HEK293 (cell line): ENCODE results near the gene PLEKHH3.

Source experiments
- CTCF ChIA-PET: fragments of 350-600 bp; formaldehyde crosslinking; extraction: SDS; loops from one replicate; lab custom pipeline; 2021; ENCODE audit warnings: antibody characterized with exemption; lab: Yijun Ruan, JAX
- POLR2A ChIA-PET: fragments of 300-600 bp; formaldehyde crosslinking; extraction: SDS; loops from one replicate; lab custom pipeline; 2020; ENCODE audit warnings: antibody characterized with exemption, inconsistent platforms; lab: Yijun Ruan, JAX
- H3K27ac ChIP-seq: fragments of 200-500 bp; sonication (Bioruptor generic); 2 replicates; pipeline ENCODE4 v1.5.1; 2014; ENCODE audit warnings: low read depth, low read length, control low read depth, inconsistent platforms; ENCODE audit errors: extremely low read depth
- H3K36me3 ChIP-seq, 2 experiments: fragments of 200-500 bp in 1 of 2; sonication (Bioruptor generic) in 1 of 2; 1 replicate in 1 of 2; 2 replicates in 1 of 2; pipeline ENCODE4 v1.5.1; 2014 to 2017; ENCODE audit warnings: inconsistent platforms in 2 of 2, low read length in 2 of 2; ENCODE audit not compliant: control insufficient read depth in 2 of 2, insufficient read depth in 1 of 2
- H3K4me1 ChIP-seq: fragments of 200-500 bp; sonication (Bioruptor generic); 2 replicates; pipeline ENCODE4 v1.5.1; 2014; ENCODE audit warnings: mild to moderate bottlenecking, low read length, inconsistent platforms; ENCODE audit not compliant: control insufficient read depth, insufficient read depth
- H3K4me3 ChIP-seq: 2 replicates; pipeline ENCODE4 v1.5.1; 2011; ENCODE audit warnings: low read depth, mild to moderate bottlenecking, control low read depth, low read length, moderate library complexity
- H3K9me3 ChIP-seq: fragments of 200-500 bp; sonication (Bioruptor generic); 2 replicates; pipeline ENCODE4 v1.5.1; 2014; ENCODE audit warnings: low read depth, low read length, inconsistent platforms; ENCODE audit not compliant: control insufficient read depth, insufficient read depth
- SCRT1 ChIP-seq: fragments of 450-650 bp; formaldehyde crosslinking; IDR thresholded peaks from 2 replicates; pipeline ENCODE4 v1.5.1; 2016; ENCODE audit warnings: missing biosample characterization, missing genetic modification characterization, borderline replicate concordance
- SCRT2 ChIP-seq: fragments of 450-650 bp; formaldehyde crosslinking; IDR thresholded peaks from 2 replicates; pipeline ENCODE4 v1.5.1; 2016; ENCODE audit warnings: missing biosample characterization, missing genetic modification characterization
- ZBTB20 ChIP-seq: fragments of 450-650 bp; formaldehyde crosslinking; IDR thresholded peaks from 2 replicates; pipeline ENCODE4 v1.5.1; 2016; ENCODE audit warnings: missing biosample characterization, missing genetic modification characterization
- ZBTB49 ChIP-seq: fragments of 450-650 bp; formaldehyde crosslinking; IDR thresholded peaks from 2 replicates; pipeline ENCODE4 v1.5.1; 2016; ENCODE audit warnings: missing biosample characterization, missing genetic modification characterization, low read depth
- ZFP3 ChIP-seq: fragments of 450-650 bp; formaldehyde crosslinking; IDR thresholded peaks from 2 replicates; pipeline ENCODE4 v1.5.1; 2016; ENCODE audit warnings: low read depth, missing biosample characterization, missing genetic modification characterization
- ZNF114 ChIP-seq: fragments of 450-650 bp; formaldehyde crosslinking; IDR thresholded peaks from 2 replicates; pipeline ENCODE4 v1.5.0; 2017; ENCODE audit warnings: missing biosample characterization, missing genetic modification characterization
- ZNF211 ChIP-seq: fragments of 450-650 bp; formaldehyde crosslinking; IDR thresholded peaks from 2 replicates; pipeline ENCODE4 v1.5.1; 2016; ENCODE audit warnings: low read depth, missing biosample characterization, missing genetic modification characterization
- ZNF274 ChIP-seq, 2 experiments: fragments of 200-500 bp in 1 of 2; fragments of 450-650 bp in 1 of 2; sonication (Bioruptor generic) in 1 of 2; formaldehyde crosslinking in 1 of 2; IDR thresholded peaks; 2 replicates each; pipeline versions ENCODE4 v1.5.1 to v1.6.1; 2014 to 2016; ENCODE audit warnings: borderline replicate concordance in 1 of 2, inconsistent platforms in 1 of 2, low read length in 1 of 2, missing biosample characterization in 1 of 2, missing genetic modification characterization in 1 of 2
- ZNF324 ChIP-seq: fragments of 450-650 bp; formaldehyde crosslinking; IDR thresholded peaks from 2 replicates; pipeline ENCODE4 v1.5.1; 2016; ENCODE audit warnings: missing biosample characterization, missing genetic modification characterization
- ZNF366 ChIP-seq: fragments of 450-650 bp; formaldehyde crosslinking; conservative IDR thresholded peaks from 2 replicates; pipeline ENCODE4 v1.5.1; 2016; ENCODE audit warnings: missing biosample characterization, missing genetic modification characterization
- ZNF404 ChIP-seq: fragments of 450-650 bp; formaldehyde crosslinking; IDR thresholded peaks from 2 replicates; pipeline ENCODE4 v1.5.1; 2017; ENCODE audit warnings: missing biosample characterization, missing genetic modification characterization
- ZNF544 ChIP-seq: fragments of 450-650 bp; formaldehyde crosslinking; IDR thresholded peaks from 2 replicates; pipeline ENCODE4 v1.5.0; 2017; ENCODE audit warnings: missing biosample characterization, missing genetic modification characterization
- ZNF664 ChIP-seq: fragments of 450-650 bp; formaldehyde crosslinking; IDR thresholded peaks from 2 replicates; pipeline ENCODE4 v1.5.1; 2016; ENCODE audit warnings: missing biosample characterization, missing genetic modification characterization
- ZNF76 ChIP-seq: fragments of 450-650 bp; formaldehyde crosslinking; IDR thresholded peaks from 2 replicates; pipeline ENCODE4; 2016; ENCODE audit warnings: low read depth, missing biosample characterization, missing genetic modification characterization, borderline replicate concordance
- ZNF768 ChIP-seq: fragments of 450-650 bp; formaldehyde crosslinking; IDR thresholded peaks from 2 replicates; pipeline ENCODE4 v1.5.1; 2018; ENCODE audit warnings: missing biosample characterization, mild to moderate bottlenecking, missing genetic modification characterization
- ZNF837 ChIP-seq: fragments of 450-650 bp; formaldehyde crosslinking; IDR thresholded peaks from 2 replicates; pipeline ENCODE4 v1.5.1; 2016; ENCODE audit warnings: missing biosample characterization, missing genetic modification characterization
- TF ChIP-seq, protein P1 (sequence below): fragments of 450-650 bp; formaldehyde crosslinking; IDR thresholded peaks from 2 replicates; pipeline ENCODE4 v1.5.1; 2016; ENCODE audit warnings: missing biosample characterization, missing genetic modification characterization
- TF ChIP-seq, protein P2 (sequence below): fragments of 450-650 bp; formaldehyde crosslinking; IDR thresholded peaks from 2 replicates; pipeline ENCODE4 v1.5.1; 2016; ENCODE audit warnings: missing biosample characterization, missing genetic modification characterization
- TF ChIP-seq, protein P3 (sequence below): fragments of 450-650 bp; formaldehyde crosslinking; IDR thresholded peaks from 2 replicates; pipeline ENCODE4 v1.5.1; 2016; ENCODE audit warnings: missing biosample characterization, missing genetic modification characterization
- TF ChIP-seq, protein P4 (sequence below): fragments of 450-650 bp; formaldehyde crosslinking; optimal IDR thresholded peaks from 2 replicates; pipeline ENCODE3; 2016; ENCODE audit warnings: missing biosample characterization, mild to moderate bottlenecking, missing genetic modification characterization

Gene PLEKHH3

GRCh38 chr17:42692489-42692888, 15.7 kb upstream of the PLEKHH3 start:
- Histone ChIP-seq H3K36me3 (peaks cover 19 to 67% of the 10 kb centered on the region in 2 experiments; a peak in 2 of 3 replicates), H3K4me1 (no peaks in the 10 kb centered on the region), H3K27ac (no peak overlapping the region), H3K9me3 (no peaks in the 10 kb centered on the region), H3K4me3 (no peak overlapping the region)
- CTCF ChIA-PET = interaction anchor here (0.5 to 0.9 kb wide), 2 partner anchors 128 to 198 kb away, joined by 5 to 6 read pairs; no protein-coding TSS in a partner anchor
- no peak for TF ChIP-seq ZNF366 (tag by site-specific recombination)
- TF ChIP-seq, protein P1, sequence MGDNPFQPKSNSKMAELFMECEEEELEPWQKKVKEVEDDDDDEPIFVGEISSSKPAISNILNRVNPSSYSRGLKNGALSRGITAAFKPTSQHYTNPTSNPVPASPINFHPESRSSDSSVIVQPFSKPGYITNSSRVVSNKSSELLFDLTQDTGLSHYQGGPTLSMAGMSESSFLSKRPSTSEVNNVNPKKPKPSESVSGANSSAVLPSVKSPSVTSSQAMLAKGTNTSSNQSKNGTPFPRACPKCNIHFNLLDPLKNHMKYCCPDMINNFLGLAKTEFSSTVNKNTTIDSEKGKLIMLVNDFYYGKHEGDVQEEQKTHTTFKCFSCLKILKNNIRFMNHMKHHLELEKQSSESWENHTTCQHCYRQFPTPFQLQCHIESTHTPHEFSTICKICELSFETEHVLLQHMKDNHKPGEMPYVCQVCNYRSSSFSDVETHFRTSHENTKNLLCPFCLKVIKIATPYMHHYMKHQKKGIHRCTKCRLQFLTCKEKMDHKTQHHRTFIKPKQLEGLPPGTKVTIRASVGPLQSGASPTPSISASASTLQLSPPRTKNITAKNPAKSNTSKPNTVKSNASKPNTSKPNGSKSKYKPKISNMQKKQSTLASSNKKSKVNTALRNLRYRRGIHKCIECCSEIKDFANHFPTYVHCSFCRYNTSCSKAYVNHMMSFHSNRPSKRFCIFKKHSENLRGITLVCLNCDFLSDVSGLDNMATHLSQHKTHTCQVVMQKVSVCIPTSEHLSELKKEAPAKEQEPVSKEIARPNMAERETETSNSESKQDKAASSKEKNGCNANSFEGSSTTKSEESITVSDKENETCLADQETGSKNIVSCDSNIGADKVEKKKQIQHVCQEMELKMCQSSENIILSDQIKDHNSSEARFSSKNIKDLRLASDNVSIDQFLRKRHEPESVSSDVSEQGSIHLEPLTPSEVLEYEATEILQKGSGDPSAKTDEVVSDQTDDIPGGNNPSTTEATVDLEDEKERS (tag by site-specific recombination) = no peak
- TF ChIP-seq, protein P2, sequence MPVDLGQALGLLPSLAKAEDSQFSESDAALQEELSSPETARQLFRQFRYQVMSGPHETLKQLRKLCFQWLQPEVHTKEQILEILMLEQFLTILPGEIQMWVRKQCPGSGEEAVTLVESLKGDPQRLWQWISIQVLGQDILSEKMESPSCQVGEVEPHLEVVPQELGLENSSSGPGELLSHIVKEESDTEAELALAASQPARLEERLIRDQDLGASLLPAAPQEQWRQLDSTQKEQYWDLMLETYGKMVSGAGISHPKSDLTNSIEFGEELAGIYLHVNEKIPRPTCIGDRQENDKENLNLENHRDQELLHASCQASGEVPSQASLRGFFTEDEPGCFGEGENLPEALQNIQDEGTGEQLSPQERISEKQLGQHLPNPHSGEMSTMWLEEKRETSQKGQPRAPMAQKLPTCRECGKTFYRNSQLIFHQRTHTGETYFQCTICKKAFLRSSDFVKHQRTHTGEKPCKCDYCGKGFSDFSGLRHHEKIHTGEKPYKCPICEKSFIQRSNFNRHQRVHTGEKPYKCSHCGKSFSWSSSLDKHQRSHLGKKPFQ (tag by site-specific recombination) = no peak
- TF ChIP-seq ZNF404 (tag by site-specific recombination) = no peak
- TF ChIP-seq ZNF324 (tag by site-specific recombination) = no peak
- no peak for TF ChIP-seq ZFP3 (tag by site-specific recombination)
- TF ChIP-seq ZBTB49 = no peak
- no peak for TF ChIP-seq ZNF274 (IDR thresholded peaks at IDR 0.05; ENCODE audit: low read length)
- TF ChIP-seq ZNF274 (tag by site-specific recombination; IDR thresholded peaks at IDR 0.05; ENCODE audit: borderline replicate concordance) = no peak
- POLR2A ChIA-PET = no interaction called here

DNA sequence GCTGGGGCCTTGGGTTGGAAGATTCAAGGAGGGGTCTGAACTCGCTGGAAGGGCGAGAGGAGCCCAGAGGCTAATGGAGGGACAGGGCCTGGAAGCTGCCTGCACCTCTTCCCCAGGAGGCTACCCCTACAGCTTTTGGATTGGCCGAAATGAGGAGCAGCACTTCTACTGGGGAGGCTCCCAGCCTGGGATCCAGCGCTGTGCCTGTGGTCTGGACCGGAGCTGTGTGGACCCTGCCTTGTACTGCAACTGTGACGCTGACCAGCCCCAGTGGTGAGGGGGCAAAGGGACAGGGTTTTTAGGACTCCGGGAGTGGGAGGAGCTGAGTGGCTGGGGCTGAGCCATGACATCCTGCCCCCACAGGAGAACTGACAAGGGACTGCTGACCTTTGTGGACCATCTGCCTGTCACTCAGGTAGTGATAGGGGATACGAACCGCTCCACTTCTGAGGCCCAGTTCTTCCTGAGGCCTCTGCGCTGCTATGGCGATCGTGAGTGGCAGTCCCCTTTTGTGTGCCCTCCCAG, 14.3 kb upstream of the PLEKHH3 start:
- Histone ChIP-seq H3K4me1 (no peaks in the 10 kb centered on the region), H3K9me3 (no peaks in the 10 kb centered on the region), H3K4me3 (no peak overlapping the region), H3K36me3 (peaks cover 12 to 61% of the 10 kb centered on the region in 2 experiments; a peak in 2 of 3 replicates), H3K27ac (no peak overlapping the region)
- TF ChIP-seq ZNF114 (tag by site-specific recombination) = no peak
- CTCF ChIA-PET = interaction anchor here (0.6 to 1.0 kb wide), 3 partner anchors 10 to 113 kb away, joined by 3 to 4 read pairs (median 3); no protein-coding TSS in a partner anchor
- POLR2A ChIA-PET = interaction anchor here (1.2 to 1.7 kb wide), 2 partner anchors 9 to 82 kb away, joined by 3 to 5 read pairs; partner anchors contain the start of genes RETREG3 and TUBG1

DNA sequence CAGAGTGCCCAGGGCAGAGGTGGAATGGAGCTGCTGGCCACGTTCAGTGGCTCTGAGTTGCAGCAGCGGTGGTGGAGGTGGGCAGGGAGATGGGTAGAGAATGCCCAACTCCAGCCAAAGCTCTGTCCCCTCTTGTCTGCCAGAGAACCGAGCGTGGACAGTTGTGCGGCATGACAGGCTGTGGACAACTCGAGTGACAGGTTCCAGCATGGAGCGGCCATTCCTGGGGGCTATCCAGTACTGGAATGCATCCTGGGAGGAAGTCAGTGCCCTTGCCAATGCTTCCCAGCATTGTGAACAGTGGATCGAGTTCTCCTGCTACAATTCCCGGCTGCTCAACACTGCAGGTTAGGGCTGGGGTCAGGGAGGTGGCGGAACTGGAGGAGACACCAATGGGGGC, 13.8 kb upstream of the PLEKHH3 start:
- H3K9me3 ChIP-seq = no peaks in the 10 kb centered on the region
- peaks cover 12 to 61% of the 10 kb centered on the region in 2 experiments; a peak in 2 of 3 replicates for H3K36me3 ChIP-seq
- no peak overlapping the region for H3K27ac ChIP-seq
- no peak overlapping the region for H3K4me3 ChIP-seq
- POLR2A ChIA-PET = interaction anchor here (1.2 to 1.7 kb wide), 2 partner anchors 9 to 81 kb away, joined by 3 to 5 read pairs; partner anchors contain the start of genes RETREG3 and TUBG1
- CTCF ChIA-PET = interaction anchor here (0.6 to 0.8 kb wide), 3 partner anchors 10 to 45 kb away, joined by 3 to 4 read pairs (median 4); no protein-coding TSS in a partner anchor
- no peaks in the 10 kb centered on the region for H3K4me1 ChIP-seq
- TF ChIP-seq ZNF768 (tag by site-specific recombination) (no peak), SCRT1 (no peak), ZNF211 (tag by site-specific recombination) (no peak), ZNF76 (tag by site-specific recombination) (no peak), ZNF544 (tag by site-specific recombination) (no peak), ZBTB20 (tag by site-specific recombination) (no peak), ZNF664 (tag by site-specific recombination) (no peak), ZNF837 (tag by site-specific recombination) (no peak), SCRT2 (tag by site-specific recombination) (no peak)
- TF ChIP-seq, protein P3, sequence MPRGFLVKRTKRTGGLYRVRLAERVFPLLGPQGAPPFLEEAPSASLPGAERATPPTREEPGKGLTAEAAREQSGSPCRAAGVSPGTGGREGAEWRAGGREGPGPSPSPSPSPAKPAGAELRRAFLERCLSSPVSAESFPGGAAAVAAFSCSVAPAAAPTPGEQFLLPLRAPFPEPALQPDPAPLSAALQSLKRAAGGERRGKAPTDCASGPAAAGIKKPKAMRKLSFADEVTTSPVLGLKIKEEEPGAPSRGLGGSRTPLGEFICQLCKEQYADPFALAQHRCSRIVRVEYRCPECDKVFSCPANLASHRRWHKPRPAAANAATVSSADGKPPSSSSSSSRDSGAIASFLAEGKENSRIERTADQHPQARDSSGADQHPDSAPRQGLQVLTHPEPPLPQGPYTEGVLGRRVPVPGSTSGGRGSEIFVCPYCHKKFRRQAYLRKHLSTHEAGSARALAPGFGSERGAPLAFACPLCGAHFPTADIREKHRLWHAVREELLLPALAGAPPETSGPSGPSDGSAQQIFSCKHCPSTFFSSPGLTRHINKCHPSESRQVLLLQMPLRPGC (tag by site-specific recombination) = no peak
- TF ChIP-seq, protein P4, sequence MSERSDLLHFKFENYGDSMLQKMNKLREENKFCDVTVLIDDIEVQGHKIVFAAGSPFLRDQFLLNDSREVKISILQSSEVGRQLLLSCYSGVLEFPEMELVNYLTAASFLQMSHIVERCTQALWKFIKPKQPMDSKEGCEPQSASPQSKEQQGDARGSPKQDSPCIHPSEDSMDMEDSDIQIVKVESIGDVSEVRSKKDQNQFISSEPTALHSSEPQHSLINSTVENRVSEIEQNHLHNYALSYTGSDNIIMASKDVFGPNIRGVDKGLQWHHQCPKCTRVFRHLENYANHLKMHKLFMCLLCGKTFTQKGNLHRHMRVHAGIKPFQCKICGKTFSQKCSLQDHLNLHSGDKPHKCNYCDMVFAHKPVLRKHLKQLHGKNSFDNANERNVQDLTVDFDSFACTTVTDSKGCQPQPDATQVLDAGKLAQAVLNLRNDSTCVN = no peak
